NT2/D1 (cell line): ENCODE results near the gene ACACB.

ENCODE experiments used
- DNase-seq: peaks from one replicate; pipeline ENCODE4 v3.0.0-alpha.2; 2011; ENCODE audit warnings: low read depth, low spot score
- H3K27me3 ChIP-seq: 2 replicates; pipeline ENCODE4 v1.6.0; 2011; ENCODE audit warnings: mild to moderate bottlenecking; ENCODE audit not compliant: insufficient read length, insufficient read depth
- H3K36me3 ChIP-seq: 2 replicates; pipeline ENCODE4 v1.6.1; 2011; ENCODE audit warnings: mild to moderate bottlenecking, low read length, mixed read lengths; ENCODE audit not compliant: insufficient read depth, insufficient read length
- H3K4me1 ChIP-seq: 2 replicates; pipeline ENCODE4 v1.5.1; 2011; ENCODE audit not compliant: insufficient read depth, insufficient read length
- H3K4me3 ChIP-seq: 2 replicates; pipeline ENCODE4 v1.5.1; 2011; ENCODE audit warnings: low read depth; ENCODE audit not compliant: insufficient read length
- H3K9ac ChIP-seq: 2 replicates; pipeline ENCODE4 v1.6.0; 2011; ENCODE audit warnings: low read depth; ENCODE audit not compliant: insufficient read length
- H3K9me3 ChIP-seq: 2 replicates; pipeline ENCODE4 v1.5.1; 2011; ENCODE audit warnings: mild to moderate bottlenecking, low read length; ENCODE audit not compliant: insufficient read depth
- SUZ12 ChIP-seq: IDR thresholded peaks from 2 replicates; pipeline ENCODE4 v1.6.1; 2011; ENCODE audit not compliant: insufficient read length, insufficient read depth; ENCODE audit errors: extremely low read depth
- YY1 ChIP-seq: IDR thresholded peaks from 2 replicates; pipeline ENCODE4 v1.6.1; 2011; ENCODE audit not compliant: insufficient read length, insufficient read depth
- ZNF274 ChIP-seq: IDR thresholded peaks from 2 replicates; pipeline ENCODE4 v1.6.1; 2011; ENCODE audit warnings: mild to moderate bottlenecking, low read depth, low read length

ACACB gene

DNA sequence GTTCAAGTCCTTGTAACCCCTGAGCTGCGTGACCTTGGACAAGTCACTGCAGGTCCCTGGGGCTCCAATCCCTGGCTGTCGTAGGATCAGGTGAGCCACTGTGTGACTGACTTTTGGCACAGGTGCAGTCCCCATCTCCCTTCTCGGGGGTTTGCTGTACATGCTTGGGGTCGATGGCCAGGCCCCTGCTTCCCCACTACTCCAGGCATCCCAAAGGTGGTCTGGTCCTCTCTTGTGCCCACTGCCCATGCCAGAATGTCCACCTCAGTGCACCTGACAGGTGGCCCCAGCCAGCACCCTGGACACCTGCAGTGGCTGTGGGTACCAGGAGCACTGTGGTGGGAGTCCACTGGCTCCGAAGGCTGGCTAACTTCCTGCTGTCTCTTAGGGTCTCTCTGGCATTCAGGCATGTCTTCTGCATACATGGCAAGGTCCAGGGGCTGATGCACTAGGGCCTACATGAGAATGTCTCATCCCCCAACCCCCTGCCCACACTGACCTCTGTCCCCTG, 178.0 kb downstream of the ACACB start:
- H3K36me3 ChIP-seq: no peaks in the 10 kb centered on the region
- no peak for TF ChIP-seq ZNF274
- TF ChIP-seq YY1: no peak
- no peak for DNase-seq

DNA sequence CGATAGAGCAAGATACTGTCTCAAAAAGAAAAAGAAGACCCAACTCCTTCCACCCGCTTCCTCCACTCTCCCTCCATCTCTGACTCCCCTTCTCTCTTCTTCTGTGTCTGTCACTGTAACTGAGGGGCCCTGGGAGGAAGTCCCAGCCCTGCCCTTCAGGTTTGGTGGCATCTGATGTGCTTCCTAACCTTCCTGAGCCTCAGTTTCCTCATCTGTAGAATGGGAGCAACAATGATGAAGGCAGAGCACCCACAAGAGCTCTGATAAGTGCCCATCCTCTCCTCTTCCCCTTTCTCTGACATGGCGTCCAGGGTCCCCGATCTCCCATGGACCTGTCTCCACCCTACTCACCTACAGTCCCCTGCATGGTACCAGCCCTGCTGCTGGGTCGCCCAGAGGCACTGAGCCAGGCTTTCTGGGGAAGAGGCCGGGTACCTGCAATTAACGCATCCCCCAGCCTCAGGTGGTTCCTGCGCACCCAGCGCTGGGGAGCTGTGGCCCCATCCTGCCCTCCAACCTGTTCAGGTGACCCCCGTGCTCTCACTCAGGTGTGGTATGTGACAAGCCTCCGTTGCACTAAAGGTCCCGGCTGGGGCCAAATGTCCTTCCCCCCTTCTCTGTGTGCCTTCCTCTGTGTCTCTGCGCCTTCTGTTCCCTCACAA, 179.5 kb downstream of the ACACB start:
- H3K9ac ChIP-seq: no peak overlapping the region
- no peak overlapping the region for H3K4me3 ChIP-seq
- H3K4me1 ChIP-seq: peaks cover 4% of the 10 kb centered on the region
- no peaks in the 10 kb centered on the region for H3K9me3 ChIP-seq
- TF ChIP-seq SUZ12: no peak
- TF ChIP-seq YY1: no peak
- TF ChIP-seq ZNF274: no peak
- no peaks in the 10 kb centered on the region for H3K27me3 ChIP-seq
- DNase-seq: no peak
- no peaks in the 10 kb centered on the region for H3K36me3 ChIP-seq

More for the DNA sequence above, 178.0 kb downstream of the ACACB start:
- peaks cover 8% of the 10 kb centered on the region for H3K4me1 ChIP-seq
- no peaks in the 10 kb centered on the region for H3K27me3 ChIP-seq
- no peak overlapping the region for H3K9ac ChIP-seq
- H3K4me3 ChIP-seq: no peak overlapping the region
- no peaks in the 10 kb centered on the region for H3K9me3 ChIP-seq

- no peak for DNase-seq
- no peak overlapping the region for H3K9ac ChIP-seq
- no peaks in the 10 kb centered on the region for H3K9me3 ChIP-seq
- no peak overlapping the region for H3K4me3 ChIP-seq
- H3K27me3 ChIP-seq: no peaks in the 10 kb centered on the region
- no peaks in the 10 kb centered on the region for H3K36me3 ChIP-seq
- TF ChIP-seq ZNF274: no peak
- no peak for TF ChIP-seq YY1
- no peak for TF ChIP-seq SUZ12
- no peaks in the 10 kb centered on the region for H3K4me1 ChIP-seq
Measured at GRCh38 chr12:109296431-109296830, 180.0 kb downstream of the ACACB start.

DNA sequence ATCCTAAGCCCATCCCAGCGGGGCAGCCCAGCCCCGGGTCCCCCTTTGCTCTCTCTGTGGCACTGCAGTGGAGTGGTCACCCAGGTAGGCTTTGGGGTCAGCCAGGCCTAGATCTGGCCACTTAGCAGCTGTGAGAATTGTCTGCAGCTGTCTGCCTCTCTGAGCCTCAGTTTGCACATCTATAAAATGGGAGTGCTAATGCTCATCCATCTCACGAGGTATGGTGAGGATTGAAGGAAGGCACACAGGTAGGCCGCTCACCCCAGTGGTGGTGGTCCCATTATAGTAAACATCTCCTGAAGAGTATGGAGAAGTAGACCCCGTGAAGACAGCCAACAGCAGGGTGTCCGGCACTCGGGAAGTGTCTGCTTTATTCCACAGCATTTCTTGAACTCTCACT, 183.5 kb downstream of the ACACB start:
- peaks cover 2% of the 10 kb centered on the region for H3K4me1 ChIP-seq
- H3K9ac ChIP-seq: no peak overlapping the region
- no peak for TF ChIP-seq ZNF274
- TF ChIP-seq YY1: no peak
- TF ChIP-seq SUZ12: no peak
- no peak overlapping the region for H3K4me3 ChIP-seq
- DNase-seq: no peak
- H3K9me3 ChIP-seq: no peaks in the 10 kb centered on the region
- no peaks in the 10 kb centered on the region for H3K27me3 ChIP-seq
- no peaks in the 10 kb centered on the region for H3K36me3 ChIP-seq

DNA sequence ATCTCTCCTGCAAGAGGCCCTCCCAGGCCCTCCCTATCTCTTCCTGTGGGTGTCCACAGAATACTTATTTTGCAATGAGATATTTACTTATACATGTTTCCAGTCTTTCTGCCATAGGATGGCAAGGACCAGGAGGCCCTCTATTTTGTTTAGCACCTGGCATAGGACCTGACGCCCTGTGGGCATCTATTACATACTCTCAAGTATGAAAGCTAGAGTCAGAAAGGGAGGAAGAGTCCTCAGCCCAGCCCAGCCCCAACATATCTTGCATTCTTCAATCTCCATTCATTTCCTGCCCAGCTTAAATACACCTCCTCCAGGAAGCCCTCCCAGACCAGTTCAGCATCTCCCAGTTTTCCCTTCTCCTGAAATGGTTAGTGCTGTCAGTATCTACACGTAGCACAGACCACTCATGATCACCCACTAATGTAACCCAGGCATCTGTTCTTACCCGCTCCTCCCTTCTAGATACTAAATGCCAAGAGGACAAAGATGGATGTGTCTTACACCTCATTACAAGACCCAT, 185.3 kb downstream of the ACACB start:
- no peak overlapping the region for H3K4me3 ChIP-seq
- H3K4me1 ChIP-seq: peaks cover 6% of the 10 kb centered on the region
- H3K9ac ChIP-seq: no peak overlapping the region
- no peaks in the 10 kb centered on the region for H3K9me3 ChIP-seq
- peaks cover 6% of the 10 kb centered on the region for H3K27me3 ChIP-seq
- no peaks in the 10 kb centered on the region for H3K36me3 ChIP-seq
- no peak for TF ChIP-seq YY1
- TF ChIP-seq SUZ12: no peak
- no peak for TF ChIP-seq ZNF274
- no peak for DNase-seq

DNA sequence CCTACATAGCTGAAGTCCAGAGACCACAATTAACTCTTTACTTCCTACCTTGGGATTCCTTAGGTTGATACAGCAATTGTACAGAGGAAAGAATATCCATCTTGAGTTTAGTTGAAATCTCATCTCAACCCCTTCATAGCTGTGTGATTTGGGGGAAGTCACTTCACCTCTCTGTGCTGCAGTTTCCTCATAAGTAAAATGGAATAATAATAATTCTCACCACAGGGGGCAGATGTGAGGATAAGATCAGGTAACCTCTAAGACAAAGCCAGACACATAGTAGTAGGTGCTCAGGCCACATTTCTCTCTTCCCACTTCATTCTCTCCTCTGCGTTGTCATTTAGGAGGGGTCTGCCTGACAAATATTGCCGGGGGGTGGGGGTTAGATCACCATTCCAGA, 186.0 kb downstream of the ACACB start:
- H3K36me3 ChIP-seq: no peaks in the 10 kb centered on the region
- DNase-seq: no peak
- H3K9me3 ChIP-seq: no peaks in the 10 kb centered on the region
- no peak for TF ChIP-seq ZNF274
- TF ChIP-seq SUZ12: no peak
- TF ChIP-seq YY1: no peak
- peaks cover 13% of the 10 kb centered on the region for H3K27me3 ChIP-seq
- H3K4me1 ChIP-seq: peaks cover 6% of the 10 kb centered on the region
- no peak overlapping the region for H3K9ac ChIP-seq
- H3K4me3 ChIP-seq: no peak overlapping the region

DNA sequence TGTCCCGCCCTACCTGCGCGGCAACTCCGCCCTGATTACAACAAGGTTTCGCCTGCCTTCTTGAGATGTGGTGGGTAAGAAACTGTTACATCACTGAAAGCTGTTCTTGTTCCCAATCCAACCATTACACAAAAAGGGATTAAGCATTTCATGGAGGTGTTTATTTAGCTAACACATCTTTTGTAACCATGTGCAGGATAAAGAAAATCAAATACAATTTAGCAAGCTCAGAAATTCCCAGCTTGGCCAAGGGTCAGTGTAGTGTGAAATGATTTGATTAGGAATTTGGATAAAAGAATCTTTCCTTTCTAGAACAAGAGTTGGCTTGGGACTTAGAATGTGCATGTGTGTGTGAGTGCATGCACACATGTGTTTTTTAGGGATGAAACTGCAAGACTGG, 186.4 kb downstream of the ACACB start:
- DNase-seq: no peak
- no peak overlapping the region for H3K4me3 ChIP-seq
- no peak overlapping the region for H3K9ac ChIP-seq
- TF ChIP-seq YY1: no peak
- no peak for TF ChIP-seq SUZ12
- TF ChIP-seq ZNF274: no peak
- no peaks in the 10 kb centered on the region for H3K36me3 ChIP-seq
- peaks cover 17% of the 10 kb centered on the region for H3K27me3 ChIP-seq
- no peaks in the 10 kb centered on the region for H3K9me3 ChIP-seq
- peaks cover 6% of the 10 kb centered on the region for H3K4me1 ChIP-seq
